ENCODE results near the gene LRRC46. TPM values are rescaled to one million over a fixed set of nuclear protein-coding genes. Genes with fewer than 3 reads are reported as not detected.
A peak's percentile ranks its signal among the peaks of the same experiment; 100 is the strongest.

LRRC46 gene
- total RNA-seq, 1 experiment from 2014 or later = 0.39 TPM

DNA sequence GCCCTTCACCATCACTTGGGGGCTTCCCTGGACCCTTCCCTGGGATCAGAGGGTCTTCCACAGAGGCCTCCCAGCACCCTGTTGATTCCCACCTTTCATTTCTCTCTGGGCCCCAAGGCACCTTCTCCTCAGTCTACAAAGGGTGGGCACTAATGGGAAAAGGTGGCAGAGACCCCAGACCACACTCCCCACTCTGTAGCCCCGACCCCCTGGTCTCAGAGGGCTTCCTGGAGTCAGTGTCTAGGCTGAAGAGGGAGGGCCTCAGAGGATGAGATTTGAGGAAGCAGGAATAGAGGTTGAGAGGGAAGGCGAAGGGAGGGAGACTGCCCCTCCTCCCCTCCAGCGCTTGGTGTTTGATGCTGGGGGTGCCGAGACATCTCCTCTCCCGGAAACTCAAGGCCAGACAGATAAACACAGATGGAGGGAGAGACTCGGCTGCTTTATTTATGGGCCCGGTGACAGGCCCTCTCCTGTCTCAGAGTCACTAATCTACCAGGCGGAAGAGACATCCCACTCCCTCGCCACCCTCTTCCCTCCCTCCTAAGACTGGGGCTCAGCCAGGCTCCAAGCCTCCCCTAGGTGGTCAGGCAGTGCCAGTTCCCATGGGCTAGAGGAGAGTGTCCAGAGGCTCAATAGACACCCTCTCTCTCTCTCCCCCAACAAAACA is 46.0 kb downstream of the LRRC46 start (continued):
- TF ChIP-seq, protein P1, sequence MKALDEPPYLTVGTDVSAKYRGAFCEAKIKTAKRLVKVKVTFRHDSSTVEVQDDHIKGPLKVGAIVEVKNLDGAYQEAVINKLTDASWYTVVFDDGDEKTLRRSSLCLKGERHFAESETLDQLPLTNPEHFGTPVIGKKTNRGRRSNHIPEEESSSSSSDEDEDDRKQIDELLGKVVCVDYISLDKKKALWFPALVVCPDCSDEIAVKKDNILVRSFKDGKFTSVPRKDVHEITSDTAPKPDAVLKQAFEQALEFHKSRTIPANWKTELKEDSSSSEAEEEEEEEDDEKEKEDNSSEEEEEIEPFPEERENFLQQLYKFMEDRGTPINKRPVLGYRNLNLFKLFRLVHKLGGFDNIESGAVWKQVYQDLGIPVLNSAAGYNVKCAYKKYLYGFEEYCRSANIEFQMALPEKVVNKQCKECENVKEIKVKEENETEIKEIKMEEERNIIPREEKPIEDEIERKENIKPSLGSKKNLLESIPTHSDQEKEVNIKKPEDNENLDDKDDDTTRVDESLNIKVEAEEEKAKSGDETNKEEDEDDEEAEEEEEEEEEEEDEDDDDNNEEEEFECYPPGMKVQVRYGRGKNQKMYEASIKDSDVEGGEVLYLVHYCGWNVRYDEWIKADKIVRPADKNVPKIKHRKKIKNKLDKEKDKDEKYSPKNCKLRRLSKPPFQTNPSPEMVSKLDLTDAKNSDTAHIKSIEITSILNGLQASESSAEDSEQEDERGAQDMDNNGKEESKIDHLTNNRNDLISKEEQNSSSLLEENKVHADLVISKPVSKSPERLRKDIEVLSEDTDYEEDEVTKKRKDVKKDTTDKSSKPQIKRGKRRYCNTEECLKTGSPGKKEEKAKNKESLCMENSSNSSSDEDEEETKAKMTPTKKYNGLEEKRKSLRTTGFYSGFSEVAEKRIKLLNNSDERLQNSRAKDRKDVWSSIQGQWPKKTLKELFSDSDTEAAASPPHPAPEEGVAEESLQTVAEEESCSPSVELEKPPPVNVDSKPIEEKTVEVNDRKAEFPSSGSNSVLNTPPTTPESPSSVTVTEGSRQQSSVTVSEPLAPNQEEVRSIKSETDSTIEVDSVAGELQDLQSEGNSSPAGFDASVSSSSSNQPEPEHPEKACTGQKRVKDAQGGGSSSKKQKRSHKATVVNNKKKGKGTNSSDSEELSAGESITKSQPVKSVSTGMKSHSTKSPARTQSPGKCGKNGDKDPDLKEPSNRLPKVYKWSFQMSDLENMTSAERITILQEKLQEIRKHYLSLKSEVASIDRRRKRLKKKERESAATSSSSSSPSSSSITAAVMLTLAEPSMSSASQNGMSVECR (CRISPR knock-in tag; IDR thresholded peaks at IDR 0.05; ENCODE audit: borderline replicate concordance) = no peak
- no peak for TF ChIP-seq ZNF219 (CRISPR knock-in tag; IDR thresholded peaks at IDR 0.05; ENCODE audit: borderline replicate concordance)
- TF ChIP-seq, protein P2, sequence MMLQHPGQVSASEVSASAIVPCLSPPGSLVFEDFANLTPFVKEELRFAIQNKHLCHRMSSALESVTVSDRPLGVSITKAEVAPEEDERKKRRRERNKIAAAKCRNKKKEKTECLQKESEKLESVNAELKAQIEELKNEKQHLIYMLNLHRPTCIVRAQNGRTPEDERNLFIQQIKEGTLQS (CRISPR knock-in tag; conservative IDR thresholded peaks at IDR 0.05) = no peak
- no peak for TF ChIP-seq RORB (CRISPR knock-in tag; IDR thresholded peaks at IDR 0.05)
- no peak for TF ChIP-seq TEAD4 (CRISPR knock-in tag; IDR thresholded peaks at IDR 0.05)
- TF ChIP-seq ZNF512 (CRISPR knock-in tag; IDR thresholded peaks at IDR 0.05; ENCODE audit: borderline replicate concordance) = no peak
- no peak for TF ChIP-seq TEAD1 (CRISPR knock-in tag; IDR thresholded peaks at IDR 0.05)
- TF ChIP-seq, protein P3, sequence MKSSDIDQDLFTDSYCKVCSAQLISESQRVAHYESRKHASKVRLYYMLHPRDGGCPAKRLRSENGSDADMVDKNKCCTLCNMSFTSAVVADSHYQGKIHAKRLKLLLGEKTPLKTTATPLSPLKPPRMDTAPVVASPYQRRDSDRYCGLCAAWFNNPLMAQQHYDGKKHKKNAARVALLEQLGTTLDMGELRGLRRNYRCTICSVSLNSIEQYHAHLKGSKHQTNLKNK (CRISPR knock-in tag; IDR thresholded peaks at IDR 0.05) = no peak
- TF ChIP-seq NFYB (CRISPR knock-in tag; conservative IDR thresholded peaks at IDR 0.05; ENCODE audit: low read depth) = no peak
- no peak for TF ChIP-seq ZNF532 (CRISPR knock-in tag; IDR thresholded peaks at IDR 0.05; ENCODE audit: borderline replicate concordance)

DNA sequence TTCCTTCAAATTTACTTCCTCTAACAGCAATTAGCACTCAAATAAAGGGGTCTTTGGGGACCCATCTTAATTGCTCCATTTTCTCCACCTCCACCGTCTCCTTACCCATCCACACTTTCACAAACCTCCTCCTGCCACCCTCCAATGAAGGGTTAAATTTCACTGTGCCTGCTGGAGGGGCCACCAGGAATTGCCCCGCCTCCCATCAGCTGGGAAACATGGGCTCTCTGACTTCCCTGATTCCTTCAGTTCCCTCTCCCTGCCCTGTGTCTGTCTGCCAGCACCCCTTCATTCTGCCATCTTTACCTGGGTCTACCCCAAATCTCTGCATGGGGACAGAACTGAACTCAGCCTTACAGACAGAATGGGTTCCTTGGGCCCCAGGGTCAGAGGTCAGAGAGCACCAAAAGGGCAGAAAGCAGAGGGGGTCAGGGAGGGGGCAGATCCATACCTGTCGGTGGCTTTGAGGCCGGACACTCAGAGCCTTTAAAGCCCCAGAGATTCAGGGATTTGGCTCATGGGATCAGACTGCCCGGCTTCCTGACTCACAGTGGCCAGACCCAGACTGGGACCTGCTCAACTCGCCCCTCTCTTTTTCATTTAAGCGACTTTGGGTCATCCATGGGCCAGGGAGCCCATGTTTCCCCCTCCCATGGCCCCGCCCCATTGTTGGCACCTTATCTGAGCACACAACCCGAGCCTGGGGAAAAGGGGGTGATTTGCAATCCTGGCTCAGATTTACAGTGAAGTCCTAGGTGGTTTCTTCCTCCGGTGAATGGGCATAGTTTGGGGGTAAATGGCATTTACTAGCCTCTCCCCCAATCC is 46.9 kb downstream of the LRRC46 start:
- Mint-ChIP-seq H3K9me3 (no peaks in the 10 kb centered on the region), H3K4me3 (no peak overlapping the region), H3K27me3 (ENCODE audit: low read depth) (peaks cover 33% of the 10 kb centered on the region), H3K4me1 (peaks cover 43% of the 10 kb centered on the region), H3K36me3 (no peaks in the 10 kb centered on the region), H3K27ac (no peak overlapping the region)
- DNase-seq (ENCODE audit: low spot score) (no peak), ATAC-seq (peak; percentile 24; the same call in 1 of the 2 replicates)
- CTCF ChIA-PET = interaction anchor here (1.7 to 18.5 kb wide), 2 partner anchors 11 to 34 kb away, joined by 15 to 1122 read pairs; partner anchors contain the start of genes SCRN2 and SP6
- POLR2A ChIA-PET = interaction anchor here (0.5 kb wide), 1 partner anchor 1896 kb away, joined by 3 read pairs; no protein-coding TSS in a partner anchor
- TF ChIP-seq, protein P3 (CRISPR knock-in tag; IDR thresholded peaks at IDR 0.05) = no peak
- no peak for TF ChIP-seq ZBTB21 (CRISPR knock-in tag; IDR thresholded peaks at IDR 0.05; ENCODE audit: borderline replicate concordance)
- TF ChIP-seq, protein P4, sequence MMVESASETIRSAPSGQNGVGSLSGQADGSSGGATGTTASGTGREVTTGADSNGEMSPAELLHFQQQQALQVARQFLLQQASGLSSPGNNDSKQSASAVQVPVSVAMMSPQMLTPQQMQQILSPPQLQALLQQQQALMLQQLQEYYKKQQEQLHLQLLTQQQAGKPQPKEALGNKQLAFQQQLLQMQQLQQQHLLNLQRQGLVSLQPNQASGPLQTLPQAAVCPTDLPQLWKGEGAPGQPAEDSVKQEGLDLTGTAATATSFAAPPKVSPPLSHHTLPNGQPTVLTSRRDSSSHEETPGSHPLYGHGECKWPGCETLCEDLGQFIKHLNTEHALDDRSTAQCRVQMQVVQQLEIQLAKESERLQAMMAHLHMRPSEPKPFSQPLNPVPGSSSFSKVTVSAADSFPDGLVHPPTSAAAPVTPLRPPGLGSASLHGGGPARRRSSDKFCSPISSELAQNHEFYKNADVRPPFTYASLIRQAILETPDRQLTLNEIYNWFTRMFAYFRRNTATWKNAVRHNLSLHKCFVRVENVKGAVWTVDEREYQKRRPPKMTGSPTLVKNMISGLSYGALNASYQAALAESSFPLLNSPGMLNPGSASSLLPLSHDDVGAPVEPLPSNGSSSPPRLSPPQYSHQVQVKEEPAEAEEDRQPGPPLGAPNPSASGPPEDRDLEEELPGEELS (CRISPR knock-in tag; IDR thresholded peaks at IDR 0.05) = no peak
- no peak for TF ChIP-seq NFE2L1 (CRISPR knock-in tag; IDR thresholded peaks at IDR 0.05)
- no peak for TF ChIP-seq TEAD4 (CRISPR knock-in tag; IDR thresholded peaks at IDR 0.05)
- TF ChIP-seq, protein P5, sequence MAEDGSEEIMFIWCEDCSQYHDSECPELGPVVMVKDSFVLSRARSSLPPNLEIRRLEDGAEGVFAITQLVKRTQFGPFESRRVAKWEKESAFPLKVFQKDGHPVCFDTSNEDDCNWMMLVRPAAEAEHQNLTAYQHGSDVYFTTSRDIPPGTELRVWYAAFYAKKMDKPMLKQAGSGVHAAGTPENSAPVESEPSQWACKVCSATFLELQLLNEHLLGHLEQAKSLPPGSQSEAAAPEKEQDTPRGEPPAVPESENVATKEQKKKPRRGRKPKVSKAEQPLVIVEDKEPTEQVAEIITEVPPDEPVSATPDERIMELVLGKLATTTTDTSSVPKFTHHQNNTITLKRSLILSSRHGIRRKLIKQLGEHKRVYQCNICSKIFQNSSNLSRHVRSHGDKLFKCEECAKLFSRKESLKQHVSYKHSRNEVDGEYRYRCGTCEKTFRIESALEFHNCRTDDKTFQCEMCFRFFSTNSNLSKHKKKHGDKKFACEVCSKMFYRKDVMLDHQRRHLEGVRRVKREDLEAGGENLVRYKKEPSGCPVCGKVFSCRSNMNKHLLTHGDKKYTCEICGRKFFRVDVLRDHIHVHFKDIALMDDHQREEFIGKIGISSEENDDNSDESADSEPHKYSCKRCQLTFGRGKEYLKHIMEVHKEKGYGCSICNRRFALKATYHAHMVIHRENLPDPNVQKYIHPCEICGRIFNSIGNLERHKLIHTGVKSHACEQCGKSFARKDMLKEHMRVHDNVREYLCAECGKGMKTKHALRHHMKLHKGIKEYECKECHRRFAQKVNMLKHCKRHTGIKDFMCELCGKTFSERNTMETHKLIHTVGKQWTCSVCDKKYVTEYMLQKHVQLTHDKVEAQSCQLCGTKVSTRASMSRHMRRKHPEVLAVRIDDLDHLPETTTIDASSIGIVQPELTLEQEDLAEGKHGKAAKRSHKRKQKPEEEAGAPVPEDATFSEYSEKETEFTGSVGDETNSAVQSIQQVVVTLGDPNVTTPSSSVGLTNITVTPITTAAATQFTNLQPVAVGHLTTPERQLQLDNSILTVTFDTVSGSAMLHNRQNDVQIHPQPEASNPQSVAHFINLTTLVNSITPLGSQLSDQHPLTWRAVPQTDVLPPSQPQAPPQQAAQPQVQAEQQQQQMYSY (CRISPR knock-in tag; IDR thresholded peaks at IDR 0.05) = no peak
